Esophagus squamous epithelium (tissue), 4 donors: ENCODE results near the gene MCTP2.

ENCODE experiments used
- CTCF ChIP-seq, 6 experiments: fragments of 450-650 bp in 4 of 6; fragments of 200-600 bp in 2 of 6; sonication (generic) in 2 of 6; IDR thresholded peaks; one replicate each; pipeline ENCODE4 v1.5.1; 2016 to 2019; ENCODE audit warnings: antibody characterized with exemption in 6 of 6, mild to moderate bottlenecking in 4 of 6, moderate library complexity in 4 of 6
- POLR2A ChIP-seq, 4 donors: fragments of 450-650 bp; IDR thresholded peaks; one replicate each; pipeline ENCODE4 v1.6.1; 2017; ENCODE audit warnings: antibody characterized with exemption in 4 of 4, mild to moderate bottlenecking in 4 of 4, moderate library complexity in 3 of 4

DNA sequence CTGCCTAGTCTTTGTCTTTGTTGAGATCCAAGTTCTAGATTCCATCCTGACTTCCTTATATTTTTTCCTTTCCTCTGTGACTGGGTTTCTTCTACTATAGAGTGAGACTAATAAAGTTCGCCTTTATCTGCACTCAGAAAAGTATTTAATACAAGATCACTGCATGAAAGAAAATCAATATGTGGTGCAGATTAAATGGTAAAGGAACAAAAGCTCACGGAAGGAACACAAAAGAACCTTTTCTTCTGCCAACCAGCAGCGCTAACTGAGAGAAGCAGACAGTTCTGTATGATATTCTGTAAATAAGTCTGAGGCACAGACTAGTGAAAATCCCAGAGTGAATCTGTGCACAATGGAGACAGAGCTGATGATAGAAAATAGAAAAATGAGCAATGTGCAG lies 31.6 kb upstream of the MCTP2 start:
- TF ChIP-seq POLR2A (IDR thresholded peaks at IDR 0.05) (no peak), CTCF (IDR thresholded peaks at IDR 0.05) (no peak)
